Lower leg skin (tissue), 4 donors: ENCODE data around the gene PPP2R5D. TPM values are rescaled to one million over a fixed set of nuclear protein-coding genes. Genes with fewer than 3 reads are reported as not detected.
"Not testable (repeated sequence)": the region's sequence is repeated elsewhere in the genome, so short reads cannot be mapped to it uniquely, and the experiment has no call there.

ENCODE experiments used
- DNase-seq, 2 donors: peaks; one replicate each; pipeline ENCODE4 v3.0.0-alpha.2; 2019; ENCODE audit warnings: low spot score in 2 of 2
- H3K4me3 ChIP-seq: fragments of 200-600 bp; sonication (generic); 2 replicates; pipeline ENCODE4 v1.5.1; 2017; ENCODE audit warnings: mild to moderate bottlenecking, low read depth; ENCODE audit not compliant: poor library complexity, severe bottlenecking
- CTCF ChIP-seq, 3 donors: fragments of 450-650 bp; IDR thresholded peaks; one replicate each; pipeline ENCODE4 v1.5.1; 2016; ENCODE audit warnings: antibody characterized with exemption in 3 of 3, mild to moderate bottlenecking in 3 of 3, moderate library complexity in 2 of 3
- POLR2A ChIP-seq, 2 donors: fragments of 450-650 bp; IDR thresholded peaks; one replicate each; pipeline ENCODE4 v1.6.1; 2016 to 2017; ENCODE audit warnings: antibody characterized with exemption in 2 of 2, mild to moderate bottlenecking in 1 of 2, moderate library complexity in 1 of 2
- WGBS, 2 donors: methylation state at CpG; one replicate each; pipeline ENCODE4 v1.1.5; 2018; 5-methylcytosine and 5-hydroxymethylcytosine counted together
- intact Hi-C: fragments of 100-400 bp; cut with DNase I; formaldehyde crosslinking; loops from one replicate; pipeline ENCODE4 v1.15.0; 2023; ENCODE audit warnings: low total_unique reads
- total RNA-seq, 4 donors: library from RNA; depleted of rRNA; stranded (reverse); fragments of >200 nt; gene quantifications; one replicate each; pipeline ENCODE4 v1.1.0, GENCODE V29; 2016

Gene PPP2R5D
- total RNA-seq, 4 donors from 2014 or later: 26.3 to 49.4 (median 40.8) TPM

GRCh38 chr6:42938987-42939809 lies 45.2 kb upstream of the PPP2R5D start:
- intact Hi-C loops: no loop called here
- DNase-seq: no peak
- 84 to 86% methylated on average over 9 of the region's 9 CpGs for WGBS, 2 donors
- H3K4me3 ChIP-seq: no peak overlapping the region
- no peak for TF ChIP-seq POLR2A (IDR thresholded peaks at IDR 0.05)

GRCh38 chr6:42939810-42940167 lies 44.6 kb upstream of the PPP2R5D start:
- intact Hi-C loops: no loop called here
- DNase-seq: no peak
- 80% methylated on average over 4 of the region's 4 CpGs for WGBS, 2 donors
- no peak overlapping the region for H3K4me3 ChIP-seq
- TF ChIP-seq CTCF (IDR thresholded peaks at IDR 0.05): no peak
- TF ChIP-seq POLR2A (IDR thresholded peaks at IDR 0.05): no peak

GRCh38 chr6:42940493-42941045 lies 43.8 kb upstream of the PPP2R5D start:
- TF ChIP-seq CTCF (IDR thresholded peaks at IDR 0.05) (no peak), POLR2A (IDR thresholded peaks at IDR 0.05) (no peak)
- H3K4me3 ChIP-seq: no peak overlapping the region
- DNase-seq: no peak
- WGBS, 2 donors: 95 to 96% methylated on average over 5 to 6 of the region's 6 CpGs
- intact Hi-C loops: no loop called here

- intact Hi-C loops, DNase-seq, H3K4me3 ChIP-seq: not testable (repeated sequence)
- 95 to 98% methylated on average over 5 of the region's 5 CpGs for WGBS, 2 donors
Observed at GRCh38 chr6:42941356-42941755, 43.0 kb upstream of the PPP2R5D start.

- intact Hi-C loops: no loop called here
- H3K4me3 ChIP-seq: no peak overlapping the region
- DNase-seq: no peak
- WGBS, 2 donors: 87 to 88% methylated on average over 7 of the region's 7 CpGs
- no peak for TF ChIP-seq CTCF (IDR thresholded peaks at IDR 0.05)
- TF ChIP-seq POLR2A (IDR thresholded peaks at IDR 0.05): no peak
Observed at GRCh38 chr6:42942444-42942843, 41.9 kb upstream of the PPP2R5D start.

GRCh38 chr6:42947950-42948349 lies 36.4 kb upstream of the PPP2R5D start:
- intact Hi-C loops: no loop called here
- no peak for DNase-seq
- TF ChIP-seq CTCF (IDR thresholded peaks at IDR 0.05): no peak
- TF ChIP-seq POLR2A (IDR thresholded peaks at IDR 0.05): no peak
- H3K4me3 ChIP-seq: no peak overlapping the region

- H3K4me3 ChIP-seq: no peak overlapping the region
- TF ChIP-seq POLR2A (IDR thresholded peaks at IDR 0.05): no peak
- TF ChIP-seq CTCF (IDR thresholded peaks at IDR 0.05): no peak
- DNase-seq: no peak
- 92 to 95% methylated on average over 4 of the region's 4 CpGs for WGBS, 2 donors
- intact Hi-C loops: no loop called here
Observed at GRCh38 chr6:42952389-42952788, 32.0 kb upstream of the PPP2R5D start.

GRCh38 chr6:42954405-42954804 lies 30.0 kb upstream of the PPP2R5D start:
- intact Hi-C loops, H3K4me3 ChIP-seq, DNase-seq: not testable (repeated sequence)
- 91 to 93% methylated on average over 4 of the region's 4 CpGs for WGBS, 2 donors
